HPDE6-E6E7 (cell line): ENCODE measurements around the gene NUP188.

Source experiments
- DNase-seq: peaks from one replicate; pipeline ENCODE4 v3.0.0; 2011; ENCODE audit warnings: missing footprints; ENCODE audit errors: extremely low spot score

Gene NUP188

DNA sequence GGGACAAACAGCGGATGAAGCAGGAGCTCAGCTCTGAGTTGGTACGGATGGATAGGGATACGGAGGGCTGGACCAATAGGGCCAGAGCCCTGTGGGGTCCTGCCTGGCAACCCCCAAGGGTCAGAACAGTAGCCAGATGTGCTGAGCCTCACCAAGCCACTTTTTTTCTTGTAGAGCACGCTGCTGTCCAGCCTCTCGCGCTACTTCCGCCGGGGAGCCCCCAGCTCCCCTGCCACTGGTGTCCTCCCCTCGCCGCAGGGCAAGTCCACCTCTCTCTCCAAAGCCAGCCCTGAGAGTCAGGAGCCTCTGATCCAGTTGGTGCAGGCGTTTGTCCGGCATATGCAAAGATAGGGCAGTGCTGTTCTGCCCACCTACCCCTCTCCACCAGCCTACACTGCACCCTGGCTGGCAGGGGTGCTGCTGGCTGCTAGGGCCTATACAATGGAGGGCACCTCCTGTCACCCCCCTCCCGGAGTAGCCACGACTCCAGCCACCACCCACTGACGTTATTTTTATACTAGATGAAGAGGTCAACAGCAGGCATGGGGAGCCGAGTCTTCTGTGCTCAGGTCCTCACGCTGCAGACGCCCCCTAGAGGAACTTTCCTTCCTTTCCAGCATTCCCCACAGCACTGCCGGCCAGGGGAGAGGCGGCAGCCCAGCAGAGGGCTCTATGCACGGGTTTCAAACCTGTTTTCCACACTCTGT, 59.0 kb downstream of the NUP188 start:
- peak; percentile 73 for DNase-seq

GRCh38 chr9:129007035-129007765, 59.7 kb downstream of the NUP188 start:
- no peak for DNase-seq

DNA sequence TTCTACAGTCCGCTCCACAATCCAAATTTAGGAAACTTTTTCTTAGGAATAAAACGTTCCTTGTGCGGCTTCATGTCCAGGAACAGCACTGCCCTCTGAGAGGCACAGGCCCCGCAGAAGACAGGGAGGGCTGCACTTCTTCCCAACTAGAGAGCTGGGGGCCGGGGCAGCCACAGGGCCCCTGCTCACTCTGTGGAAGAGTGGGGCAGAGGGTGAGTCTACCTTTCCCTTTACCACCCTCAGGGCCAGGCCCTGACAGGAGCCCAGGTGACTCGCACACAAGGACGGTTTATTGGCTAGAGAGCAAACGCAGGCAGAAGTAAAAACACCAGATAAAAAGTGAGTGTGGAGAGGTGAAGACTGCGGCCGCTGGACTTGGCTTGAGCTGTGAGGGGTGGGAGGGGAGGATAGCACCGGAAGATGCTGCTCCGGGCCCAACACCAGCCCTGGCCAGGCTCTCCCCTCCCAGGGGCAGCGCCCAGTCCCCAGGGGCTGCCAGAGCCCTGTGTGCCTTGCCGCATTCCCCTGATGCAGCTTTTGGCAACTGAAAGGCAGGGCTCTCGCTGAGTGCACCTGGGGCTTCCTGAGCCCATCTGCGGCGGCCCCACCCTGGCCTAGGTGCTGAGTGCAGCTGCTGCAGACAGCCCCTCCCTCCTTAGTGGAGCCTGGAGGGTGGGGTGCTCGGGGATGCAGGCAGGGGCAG, 60.4 kb downstream of the NUP188 start:
- no peak for DNase-seq

DNA sequence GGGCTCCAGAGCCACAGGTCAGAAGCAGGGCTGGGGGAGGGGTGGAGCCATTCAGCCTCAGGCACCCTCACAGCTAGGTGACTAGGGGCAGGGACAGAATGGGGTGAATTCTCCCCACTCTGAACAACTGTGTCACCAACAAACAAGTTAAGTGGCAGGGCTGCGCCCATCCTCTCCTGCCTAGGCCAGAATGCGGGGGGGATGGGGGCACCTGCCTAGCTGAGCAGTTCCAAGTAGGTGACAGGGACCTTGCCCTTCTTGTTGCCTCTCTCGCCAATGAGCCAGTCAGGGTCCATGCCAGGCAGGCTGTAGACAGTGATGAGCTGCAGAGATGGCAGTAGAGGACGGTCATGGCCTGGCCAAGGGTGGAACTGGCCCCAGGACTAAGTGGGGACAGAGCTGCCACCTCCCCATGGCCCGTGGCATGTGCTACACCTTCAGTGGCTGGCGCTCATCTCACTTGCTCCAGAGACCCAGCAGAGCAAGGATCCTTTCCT, 61.0 kb downstream of the NUP188 start:
- no peak for DNase-seq

DNA sequence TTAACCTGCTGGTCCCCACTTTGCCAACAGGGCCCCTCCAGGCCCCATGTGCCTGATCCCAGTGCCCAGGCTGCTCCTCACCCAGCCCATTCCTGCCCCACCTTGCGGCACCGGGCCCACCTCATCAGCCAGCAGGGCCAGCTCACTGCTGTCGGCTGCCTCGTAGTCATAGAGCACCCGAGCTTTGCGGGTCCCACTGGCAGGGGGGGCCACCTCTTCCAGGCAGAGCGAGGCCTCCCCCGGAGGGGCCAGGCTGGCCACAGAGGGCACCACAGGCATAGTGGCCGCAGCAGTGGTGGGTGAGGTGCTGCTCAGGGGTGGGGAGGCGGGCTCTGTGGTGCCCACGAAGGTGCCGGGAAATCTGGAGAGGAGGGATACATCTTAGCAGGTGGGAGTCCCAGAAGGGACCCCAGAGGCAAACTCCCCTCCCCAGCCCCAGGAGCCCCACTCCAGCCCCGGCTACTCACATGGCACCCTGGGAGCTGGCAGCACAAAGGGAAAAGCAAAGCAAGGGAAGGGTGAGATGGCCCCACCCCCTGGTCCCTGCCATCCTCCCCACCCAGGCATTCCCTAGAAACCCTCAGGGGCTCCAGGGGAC, 61.6 kb downstream of the NUP188 start:
- DNase-seq = no peak

GRCh38 chr9:129009584-129010141, 62.2 kb downstream of the NUP188 start:
- DNase-seq = no peak

DNA sequence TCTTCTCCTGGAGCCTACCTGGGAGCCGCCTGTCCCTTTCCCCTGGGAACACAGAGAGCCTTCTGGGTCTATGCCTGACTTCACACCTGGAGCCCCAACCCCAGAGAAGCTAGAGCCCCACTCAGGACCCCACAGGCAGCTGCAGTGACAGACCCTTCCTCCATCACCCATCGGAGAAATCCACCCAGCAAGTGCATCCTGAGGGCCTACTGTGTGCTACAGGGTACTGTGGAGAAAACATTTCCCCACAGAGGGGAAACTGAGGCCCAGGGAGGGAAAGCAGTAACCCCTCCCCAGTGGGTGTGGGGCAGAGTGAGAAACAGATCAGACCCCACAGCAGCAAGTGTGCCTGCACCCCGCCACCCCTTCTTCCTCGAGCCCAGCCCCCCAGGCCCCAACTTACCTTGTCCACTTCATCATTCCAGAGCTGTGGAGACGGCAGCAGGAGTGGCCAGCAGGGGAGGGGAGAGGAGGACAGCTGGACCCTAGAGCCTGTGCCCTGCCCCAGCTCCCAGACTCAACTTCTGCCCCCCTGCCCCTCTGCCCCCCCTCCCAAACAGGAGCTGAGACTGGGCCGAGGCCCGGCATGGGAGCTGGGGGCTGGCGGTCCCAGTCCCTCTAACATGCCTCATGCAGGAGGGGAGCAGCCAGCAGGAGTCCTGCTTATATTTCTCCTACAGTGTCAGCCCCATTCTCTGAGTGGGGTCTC, 62.9 kb downstream of the NUP188 start:
- DNase-seq = no peak

DNA sequence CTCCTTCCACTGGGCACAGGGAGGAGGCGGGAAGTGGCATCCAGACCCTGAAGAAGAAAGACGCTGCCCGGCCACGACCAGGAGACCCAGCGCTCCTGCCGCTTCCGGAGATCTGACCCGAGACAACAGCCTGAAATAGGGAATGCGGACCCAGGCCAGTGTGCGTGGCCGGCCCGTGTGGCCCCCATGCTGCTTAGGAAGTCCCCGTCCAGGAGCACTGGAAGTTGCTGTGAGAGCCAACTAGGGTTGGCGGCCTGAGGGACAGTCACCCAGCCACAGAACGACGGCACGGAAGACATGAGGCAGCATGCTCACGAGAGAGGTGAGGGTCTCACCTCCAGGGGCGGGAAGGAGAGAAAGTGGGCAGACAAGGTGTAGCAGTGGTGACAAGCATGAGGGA, 63.7 kb downstream of the NUP188 start:
- DNase-seq = no peak

GRCh38 chr9:129011761-129012181, 64.3 kb downstream of the NUP188 start:
- DNase-seq = no peak

DNA sequence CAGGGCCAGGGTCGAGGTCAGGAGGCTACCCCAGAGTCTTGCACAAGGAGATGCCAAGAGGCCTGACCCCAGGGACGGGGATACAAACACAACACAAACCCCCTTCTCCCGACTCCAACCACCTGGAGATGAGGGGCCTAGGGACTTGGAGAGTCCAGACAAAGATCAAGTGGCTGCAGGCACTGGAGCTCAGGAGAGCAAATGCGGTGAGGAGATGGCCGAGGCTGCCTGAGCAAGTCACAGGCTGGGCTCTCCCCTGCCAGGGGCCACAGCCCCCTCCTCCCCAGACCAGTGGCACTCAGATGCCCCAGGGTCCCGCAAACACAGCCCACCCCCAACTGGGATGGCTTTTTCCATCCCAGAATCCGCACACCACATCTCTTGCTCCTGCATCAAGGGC, 64.8 kb downstream of the NUP188 start:
- no peak for DNase-seq

GRCh38 chr9:129012893-129013448, 65.5 kb downstream of the NUP188 start:
- no peak for DNase-seq

- DNase-seq = no peak
Observed at GRCh38 chr9:129013674-129014073, 66.2 kb downstream of the NUP188 start.

DNA sequence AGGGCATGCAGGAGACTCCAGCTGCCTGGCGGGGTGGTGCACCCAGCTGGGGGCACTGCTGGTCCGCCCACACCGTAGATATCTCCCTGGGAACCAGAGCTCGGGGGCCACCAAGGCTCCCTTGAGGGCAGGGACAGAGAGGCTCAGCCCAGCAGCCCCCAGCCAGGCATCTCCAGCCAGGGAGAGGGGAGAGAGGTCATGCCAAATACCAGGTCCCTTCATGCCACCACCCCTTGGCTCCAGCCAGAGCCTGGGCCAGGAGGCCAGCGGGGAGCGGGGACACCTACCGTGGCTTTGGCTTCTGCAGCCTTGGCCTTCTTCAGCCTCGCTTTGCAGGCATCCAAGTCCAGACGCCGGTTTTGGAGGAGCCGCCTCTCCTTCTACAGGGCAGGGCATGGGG, 66.6 kb downstream of the NUP188 start:
- no peak for DNase-seq

DNA sequence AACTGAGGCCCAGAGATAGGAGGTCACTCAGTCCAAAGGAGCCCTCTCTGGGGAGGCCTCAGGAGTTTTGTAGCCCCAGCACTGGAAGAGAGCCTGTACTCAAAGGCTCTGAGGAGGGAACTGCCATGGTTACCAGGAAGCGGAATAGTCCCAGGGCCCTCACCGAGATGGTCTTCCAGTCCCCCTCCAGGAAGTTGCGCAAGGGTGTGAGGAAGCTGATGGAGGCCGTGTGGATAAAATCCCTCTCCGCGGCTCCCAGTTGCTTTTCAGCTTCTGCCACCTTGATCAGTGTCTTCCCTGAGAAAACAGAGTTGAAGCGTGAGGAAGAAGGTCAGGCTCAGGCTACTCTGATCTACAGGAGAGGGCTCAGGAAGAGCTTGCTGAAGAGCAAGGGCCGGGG, 67.1 kb downstream of the NUP188 start:
- no peak for DNase-seq

DNA sequence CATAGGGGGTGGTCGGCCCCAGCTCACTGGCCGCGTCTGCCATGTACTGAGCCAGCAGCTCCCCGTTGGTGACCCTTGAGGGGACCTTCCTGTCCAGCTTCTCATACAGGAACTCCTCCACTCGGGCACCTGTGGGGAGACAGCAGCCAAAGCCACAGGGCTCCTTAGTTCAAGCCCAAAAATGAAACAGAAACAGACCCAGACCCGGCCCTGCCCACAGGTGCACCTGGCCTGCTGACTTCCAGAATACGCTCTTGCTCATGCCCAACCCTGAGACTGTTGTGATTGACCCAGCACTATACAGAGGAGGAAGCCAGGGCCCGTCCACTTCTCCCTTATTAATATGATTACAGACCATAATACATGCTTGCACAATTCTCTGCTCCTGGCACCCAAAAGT, 73.6 kb downstream of the NUP188 start:
- no peak for DNase-seq

DNA sequence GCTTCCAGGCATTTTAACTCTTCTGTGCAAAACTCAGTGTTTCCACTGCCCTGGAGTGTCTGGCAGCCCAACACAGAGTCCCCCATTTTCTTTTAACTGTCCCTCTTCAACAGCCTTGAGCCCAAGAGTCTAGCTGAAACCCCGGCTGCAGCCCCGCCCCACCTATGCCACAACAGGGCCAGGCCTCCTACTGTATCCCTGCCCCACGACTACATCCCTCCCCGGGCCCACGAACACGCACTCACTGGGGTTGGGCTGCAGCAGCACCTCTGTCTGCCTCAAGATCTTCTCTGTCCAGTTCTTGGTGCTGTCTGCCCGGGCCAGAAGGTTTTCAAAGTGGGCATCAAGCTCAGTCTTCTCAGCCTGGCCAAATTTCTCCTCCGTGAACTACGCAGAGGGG, 74.5 kb downstream of the NUP188 start:
- no peak for DNase-seq

- DNase-seq = peak; percentile 34
Observed at GRCh38 chr9:129023036-129023907, 75.8 kb downstream of the NUP188 start.

GRCh38 chr9:129023908-129024233, 76.4 kb downstream of the NUP188 start:
- DNase-seq = no peak

DNA sequence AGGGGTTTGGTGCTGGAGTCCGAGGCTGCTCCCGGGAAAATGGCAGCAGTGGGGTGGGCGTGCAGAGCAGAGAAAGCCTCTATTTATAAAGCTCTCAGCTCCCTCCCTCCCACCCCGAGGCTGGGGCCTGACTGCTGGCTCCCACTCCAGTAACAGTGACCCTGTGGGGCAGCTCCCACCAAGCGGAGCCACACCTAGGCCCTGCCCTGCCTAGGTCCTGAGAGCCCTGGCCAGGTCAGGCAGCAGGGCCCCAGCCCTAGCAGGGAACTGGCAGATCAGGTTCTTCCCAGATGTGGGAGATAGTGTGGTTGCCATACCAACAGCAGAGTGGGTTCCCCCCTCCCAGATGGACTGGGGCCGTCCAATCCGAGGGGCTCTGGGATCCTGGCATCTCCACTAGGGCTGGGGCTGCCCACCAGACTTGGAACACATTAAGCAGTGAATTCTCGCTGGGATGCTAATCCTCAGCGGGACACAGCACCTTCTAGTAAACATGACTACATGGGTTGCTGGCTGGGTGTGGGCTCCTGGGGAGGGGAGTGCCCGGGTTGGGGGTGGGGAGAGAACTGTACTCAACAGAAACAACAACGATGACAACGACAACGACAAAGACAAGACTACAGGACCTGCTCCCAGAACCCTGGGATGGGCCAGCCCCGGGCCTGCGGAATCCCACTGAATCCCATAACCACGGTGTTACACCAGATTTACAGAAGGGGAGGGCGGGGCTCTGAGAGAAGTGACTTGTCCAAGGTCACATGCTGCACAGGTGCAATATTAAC, 79.1 kb downstream of the NUP188 start:
- peak; percentile 40 for DNase-seq
